Suppressor macrophage treated with lipopolysaccharide for 4 hours (primary cell): ENCODE measurements around the gene IQGAP1.

Experiments used
- DNase-seq: peaks from one replicate; pipeline ENCODE4 v3.0.0-alpha.2; 2020

Gene IQGAP1

GRCh38 chr15:90441027-90441426 is 53.0 kb downstream of the IQGAP1 start:
- DNase-seq = no peak

- no peak for DNase-seq
Observed at GRCh38 chr15:90442423-90442822, 54.4 kb downstream of the IQGAP1 start.

DNA sequence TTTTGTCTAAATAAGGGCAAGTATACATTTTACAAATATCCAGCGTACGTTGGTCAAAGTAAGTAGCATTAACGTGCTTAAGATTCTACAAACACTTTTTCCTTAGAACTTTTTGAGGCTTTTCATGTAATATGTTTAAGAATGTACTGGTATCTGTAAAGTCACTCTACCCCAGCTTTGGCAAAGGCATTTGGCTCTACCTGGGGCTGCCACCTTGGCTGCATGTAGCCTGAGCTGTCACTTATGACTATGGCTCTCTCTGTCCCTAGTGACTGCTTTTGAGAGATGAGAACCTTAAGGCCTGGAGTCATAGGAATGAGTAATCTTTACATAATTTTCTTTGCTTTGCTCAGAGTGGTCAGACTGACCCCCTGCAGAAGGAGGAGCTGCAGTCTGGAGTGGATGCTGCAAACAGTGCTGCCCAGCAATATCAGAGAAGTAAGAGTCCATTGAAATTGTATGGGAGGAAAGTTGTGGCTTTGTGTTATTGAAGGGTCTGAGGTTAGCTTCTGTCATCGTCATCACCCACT is 61.2 kb downstream of the IQGAP1 start:
- no peak for DNase-seq

DNA sequence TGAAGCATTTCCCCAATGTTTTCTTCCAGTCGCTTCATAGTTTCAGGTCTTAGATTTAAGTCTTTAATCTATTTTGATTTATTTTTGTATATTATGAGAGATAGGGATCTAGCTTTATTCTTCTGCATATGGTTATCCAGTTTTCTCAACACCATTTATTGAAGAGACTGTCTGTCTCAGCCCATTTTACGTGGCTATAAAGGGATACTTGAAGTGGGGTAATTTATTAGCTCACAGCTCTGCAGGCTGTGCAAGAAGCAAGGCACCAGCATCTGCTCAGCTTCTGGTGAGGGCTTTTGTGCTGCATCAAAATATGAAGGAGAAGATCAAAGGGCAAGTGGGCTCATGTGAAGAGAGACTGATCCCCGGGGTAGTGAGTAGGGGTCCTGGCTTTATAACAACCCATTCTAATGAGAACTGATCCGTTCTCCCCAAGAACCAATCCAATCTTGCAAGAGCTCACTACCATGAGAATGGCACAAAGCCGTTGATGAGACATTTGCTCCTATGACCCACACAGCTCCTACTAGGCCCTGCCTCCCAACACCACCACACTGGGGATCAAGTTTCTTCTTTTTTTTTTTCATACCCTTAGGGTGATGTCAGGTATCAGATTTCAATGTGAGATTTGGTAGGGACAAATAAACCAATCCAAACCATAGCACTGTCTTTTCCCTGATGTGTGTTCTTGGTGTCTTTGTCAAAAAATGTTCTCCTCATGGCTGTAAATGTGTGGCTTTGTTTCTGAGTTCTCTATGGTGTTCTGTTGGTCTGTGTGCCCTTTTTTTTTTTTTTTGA is 63.2 kb downstream of the IQGAP1 start:
- DNase-seq = no peak

GRCh38 chr15:90456236-90456635 is 68.2 kb downstream of the IQGAP1 start:
- DNase-seq = no peak

DNA sequence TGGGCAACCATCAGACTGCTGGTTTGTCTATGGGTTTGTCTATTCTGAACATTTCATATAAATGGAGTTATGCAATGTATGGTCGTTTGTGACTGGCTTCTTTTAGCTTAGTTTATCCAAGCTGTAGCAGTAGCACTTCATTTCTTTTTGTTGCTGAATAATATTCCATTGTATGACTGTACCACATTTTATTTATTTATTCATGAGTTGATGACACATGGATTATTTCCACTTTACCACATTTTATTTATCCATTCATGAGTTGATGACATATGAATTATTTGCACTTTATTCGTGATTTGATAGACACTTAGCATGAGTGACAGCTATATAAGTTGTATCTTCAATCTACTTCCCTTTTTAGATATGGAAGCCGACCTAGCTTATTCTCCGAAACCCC is 70.0 kb downstream of the IQGAP1 start:
- DNase-seq = no peak

GRCh38 chr15:90459368-90459767 is 71.3 kb downstream of the IQGAP1 start:
- peak; percentile 18 for DNase-seq

- DNase-seq = no peak
Observed at GRCh38 chr15:90460142-90460824, 72.2 kb downstream of the IQGAP1 start.

GRCh38 chr15:90463381-90463780 is 75.3 kb downstream of the IQGAP1 start:
- DNase-seq = peak; percentile 76

- DNase-seq = no peak
Observed at GRCh38 chr15:90465140-90465929, 77.3 kb downstream of the IQGAP1 start.

DNA sequence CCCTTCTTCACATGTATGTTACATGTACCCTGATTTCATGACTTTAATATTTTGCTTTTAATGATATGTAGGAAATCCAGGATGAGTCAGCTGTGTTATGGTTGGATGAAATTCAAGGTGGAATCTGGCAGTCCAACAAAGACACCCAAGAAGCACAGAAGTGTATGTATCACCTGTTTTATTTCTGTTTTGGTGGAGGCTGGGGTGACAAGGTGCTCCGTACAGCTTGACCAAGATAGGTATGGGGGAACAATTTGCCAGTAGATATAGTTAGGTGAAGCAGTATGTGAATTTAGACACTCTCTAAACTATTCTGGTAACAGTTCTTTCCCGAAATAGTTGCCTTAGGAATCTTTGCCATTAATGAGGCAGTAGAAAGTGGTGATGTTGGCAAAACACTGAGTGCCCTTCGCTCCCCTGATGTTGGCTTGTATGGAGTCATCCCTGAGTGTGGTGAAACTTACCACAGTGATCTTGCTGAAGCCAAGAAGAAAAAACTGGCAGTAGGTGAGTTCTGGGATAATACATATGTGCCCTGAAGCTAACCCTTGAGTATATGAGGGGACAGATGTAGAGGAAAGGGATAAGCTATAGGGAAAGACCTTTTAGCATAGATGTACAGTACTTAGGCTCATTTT is 78.0 kb downstream of the IQGAP1 start:
- DNase-seq = no peak

GRCh38 chr15:90469723-90470122 is 81.7 kb downstream of the IQGAP1 start:
- DNase-seq = no peak

DNA sequence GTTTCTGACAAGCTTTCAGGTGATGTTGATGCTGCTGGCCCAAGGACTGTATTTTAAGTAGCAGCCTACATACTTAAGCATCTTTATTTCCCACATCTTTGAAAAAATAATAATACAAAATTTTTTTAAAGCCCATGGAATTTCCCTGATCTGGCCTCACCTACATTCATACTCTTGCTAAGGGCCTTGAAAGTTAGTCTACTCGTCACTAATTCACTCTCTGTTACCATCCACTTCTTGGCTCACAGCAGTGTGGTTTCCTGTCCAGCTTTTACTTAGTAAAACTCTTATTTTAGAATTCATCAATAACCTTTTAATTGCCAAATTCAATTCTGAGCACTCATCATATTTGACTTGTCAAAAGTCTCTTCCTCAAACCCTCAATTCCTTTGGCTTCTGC is 82.4 kb downstream of the IQGAP1 start:
- DNase-seq = no peak

DNA sequence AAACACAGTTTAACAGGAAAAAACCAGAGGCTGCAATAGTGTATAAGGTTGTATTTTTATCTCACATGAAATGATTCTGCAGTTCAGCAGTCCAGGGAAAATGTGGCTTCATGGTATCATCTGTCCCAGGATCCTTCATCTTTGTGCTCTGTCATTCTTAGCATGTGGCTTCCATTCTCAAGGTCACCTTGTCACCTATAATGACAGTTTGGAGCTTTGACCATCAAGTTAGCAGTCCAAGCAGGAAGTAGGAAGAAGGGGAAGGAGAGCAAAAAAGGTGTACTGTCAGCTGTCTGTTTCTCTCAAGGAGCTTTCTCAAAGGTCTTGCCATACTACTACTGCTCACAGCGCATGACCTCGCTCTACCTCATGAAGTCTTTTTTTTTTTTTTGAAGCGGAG is 83.1 kb downstream of the IQGAP1 start:
- DNase-seq = no peak

DNA sequence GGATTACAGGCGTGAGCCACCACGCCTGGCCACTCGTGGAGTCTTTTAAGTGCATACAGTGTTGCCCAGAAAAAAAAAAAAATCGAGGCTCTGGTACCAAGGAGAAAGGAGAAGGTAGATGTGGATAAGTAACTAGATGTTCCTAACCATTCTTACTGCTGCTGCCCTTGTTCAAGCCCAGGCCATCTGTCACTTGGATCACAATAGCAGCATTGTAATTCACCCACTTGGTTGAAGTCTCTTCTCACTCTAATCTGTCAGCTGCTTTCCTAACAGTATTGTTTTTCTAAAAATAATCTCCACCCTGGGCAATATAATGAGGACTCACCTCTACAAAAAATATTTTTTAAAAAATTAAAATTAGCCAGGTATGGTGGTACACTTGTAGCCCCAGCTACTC is 83.7 kb downstream of the IQGAP1 start:
- no peak for DNase-seq

DNA sequence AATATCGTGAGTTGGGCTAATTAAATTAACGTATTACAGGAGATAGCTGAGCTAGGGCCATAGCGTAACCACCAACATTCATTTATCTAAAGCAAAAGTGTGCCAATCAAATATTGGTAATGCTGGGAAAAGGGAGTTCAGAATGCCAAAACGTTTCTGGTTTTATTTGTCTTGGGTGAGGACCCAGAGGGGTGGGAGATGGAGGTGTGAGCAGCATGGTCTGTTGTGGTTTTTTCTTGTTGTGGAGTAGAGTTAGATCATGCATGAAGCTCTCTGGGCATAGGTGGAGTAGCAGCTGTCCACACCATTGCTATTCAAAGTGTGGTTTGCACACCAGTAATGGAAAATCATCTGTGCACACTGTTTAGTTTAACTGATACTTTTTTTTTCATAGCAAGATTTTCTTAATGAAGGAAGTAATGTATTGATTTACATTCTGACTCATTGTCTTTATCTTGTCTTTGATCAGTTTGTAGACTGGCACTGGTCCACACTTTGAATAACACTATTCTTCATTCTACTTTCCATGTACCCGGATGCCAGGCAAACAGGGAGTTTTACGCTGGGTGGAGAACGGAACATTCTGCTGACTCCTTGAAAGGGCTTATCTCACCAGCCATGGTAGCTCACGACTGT is 90.9 kb downstream of the IQGAP1 start:
- DNase-seq = no peak

DNA sequence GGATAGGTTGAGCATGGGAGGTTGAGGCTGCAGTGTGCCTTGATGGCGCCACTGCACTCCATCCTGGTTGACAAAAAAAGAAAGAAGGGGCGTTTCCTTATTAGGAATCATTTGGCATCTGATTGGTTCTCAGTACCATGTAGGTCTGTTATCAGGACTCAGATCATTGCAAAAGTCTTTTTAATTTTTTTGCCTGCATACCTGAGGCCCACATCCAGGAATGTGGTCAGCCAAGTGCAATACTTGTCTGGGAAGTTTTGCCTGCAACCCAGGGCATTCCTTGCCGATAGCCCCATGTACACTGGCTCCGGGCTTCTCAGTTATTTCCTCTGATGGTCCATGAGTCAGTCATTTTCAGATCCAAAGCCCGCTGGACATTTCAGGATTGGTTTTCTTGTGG is 91.6 kb downstream of the IQGAP1 start:
- no peak for DNase-seq

DNA sequence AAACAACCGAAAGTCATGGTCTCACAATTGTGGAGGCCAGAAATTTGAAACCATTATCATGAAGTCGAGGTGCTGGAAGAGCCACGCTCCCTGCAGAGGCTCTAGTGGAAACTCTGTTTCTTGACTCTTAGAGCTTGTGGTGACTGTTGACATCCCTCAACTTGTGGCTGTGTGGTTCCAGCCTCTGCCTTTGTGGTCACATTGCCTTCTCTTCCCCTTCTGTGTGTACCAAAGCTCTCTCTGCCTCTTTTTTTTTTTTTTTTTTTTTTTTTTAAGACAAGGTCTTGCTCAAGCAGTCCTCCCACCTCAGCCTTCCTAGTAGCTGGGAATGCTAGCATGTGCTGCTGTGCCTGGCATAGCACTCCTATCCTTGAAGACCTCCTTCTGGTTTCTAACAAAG is 93.0 kb downstream of the IQGAP1 start:
- DNase-seq = peak; percentile 24

- peak; percentile 24 for DNase-seq
Observed at GRCh38 chr15:90482124-90483011, 94.3 kb downstream of the IQGAP1 start.

DNA sequence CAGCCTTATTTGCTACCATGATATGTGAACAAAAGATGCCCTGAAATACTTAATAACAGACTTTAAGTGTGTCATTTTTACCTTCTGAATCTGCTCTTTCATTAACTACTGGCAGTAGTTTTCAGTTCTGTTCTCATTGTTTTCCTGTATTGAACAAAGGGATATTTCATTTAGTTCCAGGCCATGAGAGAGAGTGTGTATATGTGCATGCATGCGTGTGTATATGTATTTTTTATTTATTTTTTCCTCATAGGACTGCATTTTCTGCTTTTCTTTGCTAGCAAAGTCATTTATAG is 94.9 kb downstream of the IQGAP1 start:
- no peak for DNase-seq

- no peak for DNase-seq
Observed at GRCh38 chr15:90483637-90484036, 95.6 kb downstream of the IQGAP1 start.

DNA sequence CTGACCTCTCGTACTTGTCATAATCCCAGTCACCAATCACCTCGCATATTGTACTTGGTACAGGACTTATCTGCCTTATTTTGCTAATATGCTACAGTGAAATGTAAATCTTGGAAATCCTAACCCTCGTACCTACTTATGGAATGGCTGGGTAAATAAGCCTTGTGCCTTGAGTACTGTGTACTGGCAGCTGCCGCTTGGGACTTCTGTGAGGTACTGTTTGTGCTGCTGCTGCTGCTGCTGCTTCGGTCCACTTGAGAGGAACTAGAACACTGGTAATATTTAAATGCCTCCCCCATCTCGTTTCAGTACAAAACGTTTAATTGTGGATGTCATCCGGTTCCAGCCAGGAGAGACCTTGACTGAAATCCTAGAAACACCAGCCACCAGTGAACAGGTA is 99.1 kb downstream of the IQGAP1 start:
- DNase-seq = no peak
